ENCODE data around the gene CRACR2A. TPM values are rescaled to one million over a fixed set of nuclear protein-coding genes. Genes with fewer than 3 reads are reported as not detected.

CRACR2A gene
- total and polyA plus RNA-seq, 9 of the 15 experiments (the other 6 are each of a cell fraction or from before 2014, with no cell fraction given): 2.1 to 15.1 (median 10.4) TPM

DNA sequence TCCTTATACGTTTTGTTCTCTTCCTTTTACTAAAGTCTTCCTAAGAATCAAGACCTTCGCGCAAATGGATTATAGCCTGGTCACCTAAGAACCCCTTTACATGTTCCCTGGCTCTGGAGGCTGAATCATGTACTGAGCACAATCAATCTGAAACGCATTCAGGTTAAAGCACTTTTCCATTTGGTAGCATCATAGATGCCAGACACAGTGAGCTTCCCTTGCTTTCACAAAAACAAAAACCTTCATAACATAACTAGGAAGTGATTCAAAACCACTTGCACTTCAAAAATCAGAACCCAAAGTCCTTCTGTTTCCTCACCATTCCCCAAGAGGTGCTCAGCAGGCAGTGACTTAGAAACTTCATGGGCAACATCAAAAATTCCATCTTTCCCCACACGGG, 105.4 kb downstream of the CRACR2A start:
- CTCF ChIA-PET (ENCODE audit: low intra/inter-chr PET ratio): no interaction called here
- no peaks in the 10 kb centered on the region for H3K9me1 ChIP-seq (ENCODE audit: control insufficient read depth, insufficient read depth, low read length)
- TF ChIP-seq, protein P1, sequence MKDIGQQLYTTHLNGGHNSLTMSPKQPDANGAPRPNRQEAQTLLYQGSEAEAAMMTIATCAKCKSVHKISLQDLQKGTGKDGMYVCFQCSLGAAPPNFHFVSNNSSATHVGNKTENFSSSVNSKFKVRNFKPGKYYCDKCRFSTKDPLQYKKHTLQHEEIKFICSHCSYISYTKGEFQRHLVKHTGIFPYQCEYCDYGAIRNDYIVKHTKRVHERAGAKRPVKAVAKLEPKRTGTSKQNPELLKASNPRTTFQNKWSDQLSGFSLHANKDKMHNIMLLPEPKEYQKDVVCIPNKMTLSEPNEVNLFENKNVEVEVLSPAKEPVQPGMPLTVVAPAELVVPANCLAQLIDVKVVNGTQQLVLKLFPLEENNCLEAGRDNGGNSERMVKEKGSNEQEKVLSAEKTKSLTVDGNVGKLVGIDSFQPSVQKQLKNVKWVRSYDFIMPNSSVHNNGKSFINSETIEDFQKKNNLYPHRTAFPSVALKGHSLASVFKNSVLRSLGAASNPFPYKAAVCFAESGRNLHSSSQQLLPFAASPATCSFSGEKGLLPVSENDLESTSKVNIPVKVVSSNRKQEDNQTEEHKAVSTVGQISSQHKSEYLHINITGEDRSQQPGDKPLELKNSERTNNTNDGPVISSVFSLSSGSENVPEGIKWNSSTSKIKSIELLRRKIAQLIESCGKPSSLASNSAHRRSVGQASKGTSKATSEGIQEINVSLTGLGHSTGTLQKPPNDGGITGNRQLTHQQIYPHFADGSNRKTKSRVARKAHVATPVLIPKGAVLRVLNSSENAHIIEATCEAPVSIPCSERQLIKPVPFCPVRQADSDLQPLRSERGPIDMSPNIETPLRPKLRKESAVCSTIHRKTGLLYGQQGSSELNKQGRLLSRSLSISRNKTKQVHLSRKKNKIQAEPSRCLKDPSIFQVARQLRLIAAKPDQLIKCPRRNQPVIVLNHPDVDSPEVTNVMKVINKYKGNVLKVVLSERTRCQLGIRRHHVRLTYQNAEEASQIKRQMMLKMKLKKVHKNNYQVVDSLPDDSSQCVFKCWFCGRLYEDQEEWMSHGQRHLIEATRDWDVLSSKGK (CRISPR knock-in tag; IDR thresholded peaks at IDR 0.05): no peak
- TF ChIP-seq, protein P2, sequence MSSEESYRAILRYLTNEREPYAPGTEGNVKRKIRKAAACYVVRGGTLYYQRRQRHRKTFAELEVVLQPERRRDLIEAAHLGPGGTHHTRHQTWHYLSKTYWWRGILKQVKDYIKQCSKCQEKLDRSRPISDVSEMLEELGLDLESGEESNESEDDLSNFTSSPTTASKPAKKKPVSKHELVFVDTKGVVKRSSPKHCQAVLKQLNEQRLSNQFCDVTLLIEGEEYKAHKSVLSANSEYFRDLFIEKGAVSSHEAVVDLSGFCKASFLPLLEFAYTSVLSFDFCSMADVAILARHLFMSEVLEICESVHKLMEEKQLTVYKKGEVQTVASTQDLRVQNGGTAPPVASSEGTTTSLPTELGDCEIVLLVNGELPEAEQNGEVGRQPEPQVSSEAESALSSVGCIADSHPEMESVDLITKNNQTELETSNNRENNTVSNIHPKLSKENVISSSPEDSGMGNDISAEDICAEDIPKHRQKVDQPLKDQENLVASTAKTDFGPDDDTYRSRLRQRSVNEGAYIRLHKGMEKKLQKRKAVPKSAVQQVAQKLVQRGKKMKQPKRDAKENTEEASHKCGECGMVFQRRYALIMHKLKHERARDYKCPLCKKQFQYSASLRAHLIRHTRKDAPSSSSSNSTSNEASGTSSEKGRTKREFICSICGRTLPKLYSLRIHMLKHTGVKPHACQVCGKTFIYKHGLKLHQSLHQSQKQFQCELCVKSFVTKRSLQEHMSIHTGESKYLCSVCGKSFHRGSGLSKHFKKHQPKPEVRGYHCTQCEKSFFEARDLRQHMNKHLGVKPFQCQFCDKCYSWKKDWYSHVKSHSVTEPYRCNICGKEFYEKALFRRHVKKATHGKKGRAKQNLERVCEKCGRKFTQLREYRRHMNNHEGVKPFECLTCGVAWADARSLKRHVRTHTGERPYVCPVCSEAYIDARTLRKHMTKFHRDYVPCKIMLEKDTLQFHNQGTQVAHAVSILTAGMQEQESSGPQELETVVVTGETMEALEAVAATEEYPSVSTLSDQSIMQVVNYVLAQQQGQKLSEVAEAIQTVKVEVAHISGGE (CRISPR knock-in tag; IDR thresholded peaks at IDR 0.05): no peak
- TF ChIP-seq SLC30A9 (CRISPR knock-in tag; IDR thresholded peaks at IDR 0.05): no peak
- no peak overlapping the region for H2AFZ ChIP-seq (ENCODE audit: low read depth, low read length)
- H3K27ac ChIP-seq (ENCODE audit: extremely low read depth, low read depth, low read length): no peak overlapping the region
- no TSS peak for BruUV-seq (replicated peaks)
- no peak overlapping the region for H3K4me3 ChIP-seq
- no peaks in the 10 kb centered on the region for H3K27me3 ChIP-seq (ENCODE audit: control insufficient read depth in 2 of 2, insufficient read depth in 2 of 2, low read length in 2 of 2)
- ATAC-seq (no peak), FAIRE-seq (no peak), DNase-seq (ENCODE audit: extremely low read depth in 1 of 4, low spot score in 3 of 4) (no peak)
- H3K36me3 ChIP-seq (ENCODE audit: control insufficient read depth, insufficient read depth, low read length): peaks cover 3% of the 10 kb centered on the region; the same call in 1 of the 3 replicates
- intact Hi-C loops (cut with micrococcal nuclease): no loop called here
- H4K20me1 ChIP-seq (replicated peaks; ENCODE audit: control insufficient read depth, insufficient read depth, low read length): no peaks in the 10 kb centered on the region
- H3K4me1 ChIP-seq (replicated peaks in 1 of 2; ENCODE audit: control insufficient read depth in 2 of 2, insufficient read depth in 2 of 2, low read length in 2 of 2): no peaks in the 10 kb centered on the region
- H3K4me2 ChIP-seq (ENCODE audit: insufficient read depth, low read length): no peak overlapping the region
- no peaks in the 10 kb centered on the region for H3K9me3 ChIP-seq (replicated peaks; ENCODE audit: control insufficient read depth, insufficient read depth, low read depth, low read length)
- no peak overlapping the region for H3K9ac ChIP-seq (ENCODE audit: insufficient read depth in 1 of 2, low read depth in 2 of 2, low read length in 2 of 2)
- in situ Hi-C loops (cut with MboI): no loop called here
- 84% methylated on average over 5 of the region's 5 CpGs for WGBS (ENCODE audit: insufficient coverage, low coverage, missing lambda C conversion rate)
- H3K79me2 ChIP-seq (ENCODE audit: control insufficient read depth, insufficient read depth, low read length): no peaks in the 10 kb centered on the region
- POLR2A ChIA-PET: no interaction called here

Data from K562 (cell line).